GM18868 (cell line): ENCODE data around the gene PER1.

ENCODE experiments used
- ATAC-seq: cut with Tn5 transposase; IDR thresholded peaks from one replicate; pipeline ENCODE4 v1.9.1; 2021; ENCODE audit warnings: mild to moderate bottlenecking, moderate library complexity; ENCODE audit not compliant: unreplicated experiment

Gene PER1, protein sequence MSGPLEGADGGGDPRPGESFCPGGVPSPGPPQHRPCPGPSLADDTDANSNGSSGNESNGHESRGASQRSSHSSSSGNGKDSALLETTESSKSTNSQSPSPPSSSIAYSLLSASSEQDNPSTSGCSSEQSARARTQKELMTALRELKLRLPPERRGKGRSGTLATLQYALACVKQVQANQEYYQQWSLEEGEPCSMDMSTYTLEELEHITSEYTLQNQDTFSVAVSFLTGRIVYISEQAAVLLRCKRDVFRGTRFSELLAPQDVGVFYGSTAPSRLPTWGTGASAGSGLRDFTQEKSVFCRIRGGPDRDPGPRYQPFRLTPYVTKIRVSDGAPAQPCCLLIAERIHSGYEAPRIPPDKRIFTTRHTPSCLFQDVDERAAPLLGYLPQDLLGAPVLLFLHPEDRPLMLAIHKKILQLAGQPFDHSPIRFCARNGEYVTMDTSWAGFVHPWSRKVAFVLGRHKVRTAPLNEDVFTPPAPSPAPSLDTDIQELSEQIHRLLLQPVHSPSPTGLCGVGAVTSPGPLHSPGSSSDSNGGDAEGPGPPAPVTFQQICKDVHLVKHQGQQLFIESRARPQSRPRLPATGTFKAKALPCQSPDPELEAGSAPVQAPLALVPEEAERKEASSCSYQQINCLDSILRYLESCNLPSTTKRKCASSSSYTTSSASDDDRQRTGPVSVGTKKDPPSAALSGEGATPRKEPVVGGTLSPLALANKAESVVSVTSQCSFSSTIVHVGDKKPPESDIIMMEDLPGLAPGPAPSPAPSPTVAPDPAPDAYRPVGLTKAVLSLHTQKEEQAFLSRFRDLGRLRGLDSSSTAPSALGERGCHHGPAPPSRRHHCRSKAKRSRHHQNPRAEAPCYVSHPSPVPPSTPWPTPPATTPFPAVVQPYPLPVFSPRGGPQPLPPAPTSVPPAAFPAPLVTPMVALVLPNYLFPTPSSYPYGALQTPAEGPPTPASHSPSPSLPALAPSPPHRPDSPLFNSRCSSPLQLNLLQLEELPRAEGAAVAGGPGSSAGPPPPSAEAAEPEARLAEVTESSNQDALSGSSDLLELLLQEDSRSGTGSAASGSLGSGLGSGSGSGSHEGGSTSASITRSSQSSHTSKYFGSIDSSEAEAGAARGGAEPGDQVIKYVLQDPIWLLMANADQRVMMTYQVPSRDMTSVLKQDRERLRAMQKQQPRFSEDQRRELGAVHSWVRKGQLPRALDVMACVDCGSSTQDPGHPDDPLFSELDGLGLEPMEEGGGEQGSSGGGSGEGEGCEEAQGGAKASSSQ (N-terminal part only)

DNA sequence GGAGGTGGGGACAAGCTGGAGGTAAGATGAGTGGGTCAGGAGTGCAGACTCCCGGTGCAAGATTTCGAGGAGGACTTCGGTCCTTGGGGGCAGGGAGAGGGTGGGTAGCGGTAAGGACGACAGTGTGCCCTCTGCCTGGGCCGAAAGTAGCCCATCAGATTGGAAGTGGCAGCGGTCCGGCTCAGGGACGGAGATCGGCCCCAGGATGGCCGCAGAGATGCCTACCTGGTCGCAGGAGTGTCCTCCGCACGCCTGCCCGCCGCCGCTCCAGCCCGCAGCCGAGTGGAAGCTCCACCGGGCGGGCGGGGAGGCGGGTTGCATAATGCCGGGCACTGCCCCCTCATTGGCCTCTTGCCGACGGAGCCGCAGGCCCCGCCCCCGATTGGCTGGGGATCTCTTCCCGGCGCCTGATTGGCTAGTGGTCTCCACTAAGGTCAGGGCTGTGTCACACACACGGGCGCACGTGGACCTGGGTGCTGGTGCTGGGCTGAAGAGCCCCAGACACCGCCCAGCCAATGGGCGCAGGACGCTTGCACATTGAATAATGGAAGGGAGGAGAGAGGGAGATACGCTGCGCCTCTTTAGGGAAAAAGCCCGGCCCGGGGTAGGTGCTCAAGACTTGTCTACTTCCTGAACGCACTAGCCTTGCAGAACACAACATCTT is at the start of gene PER1:
TSS of gene PER1 (minus strand) at position 293 of the 664 bp plus-strand sequence. CDS start 1,698 bp downstream, outside the sequence.
- ATAC-seq: no peak

DNA sequence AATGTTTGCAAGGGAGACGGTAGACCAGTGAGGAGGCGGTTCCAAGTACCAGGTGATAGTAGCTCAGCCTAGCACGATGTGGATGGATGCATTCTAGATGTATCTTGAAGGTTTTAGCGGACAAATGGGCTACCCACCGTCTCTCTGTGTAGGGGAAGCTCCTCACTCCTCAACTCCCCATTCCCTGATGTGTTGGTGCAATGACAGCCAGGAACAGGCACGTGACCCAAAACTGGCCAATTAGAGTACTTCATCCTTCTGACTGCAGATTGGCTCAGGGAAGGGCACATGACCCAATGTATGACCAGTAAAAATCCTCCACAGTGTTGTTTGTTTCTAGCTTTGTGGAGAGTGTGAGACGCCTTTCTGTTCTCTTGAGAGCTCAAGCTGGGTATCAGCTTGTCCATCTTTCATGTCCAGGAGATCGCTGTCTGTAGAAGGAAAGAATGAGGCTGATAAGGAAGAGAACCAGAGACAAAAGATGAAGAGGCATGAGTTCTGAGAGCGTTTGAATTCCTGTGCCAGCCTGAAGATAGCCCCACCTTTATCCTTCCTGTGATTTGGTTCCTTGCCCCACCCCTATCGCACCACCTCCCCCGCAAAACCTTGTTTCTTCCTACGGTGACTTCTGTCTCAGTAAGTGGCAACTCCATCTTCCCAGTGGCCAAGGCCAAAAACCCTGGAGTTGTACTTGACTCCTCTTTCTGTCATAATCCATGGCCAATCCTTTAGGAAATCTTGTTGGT is 40.0 kb upstream of the PER1 start:
- ATAC-seq: peak; percentile 27

DNA sequence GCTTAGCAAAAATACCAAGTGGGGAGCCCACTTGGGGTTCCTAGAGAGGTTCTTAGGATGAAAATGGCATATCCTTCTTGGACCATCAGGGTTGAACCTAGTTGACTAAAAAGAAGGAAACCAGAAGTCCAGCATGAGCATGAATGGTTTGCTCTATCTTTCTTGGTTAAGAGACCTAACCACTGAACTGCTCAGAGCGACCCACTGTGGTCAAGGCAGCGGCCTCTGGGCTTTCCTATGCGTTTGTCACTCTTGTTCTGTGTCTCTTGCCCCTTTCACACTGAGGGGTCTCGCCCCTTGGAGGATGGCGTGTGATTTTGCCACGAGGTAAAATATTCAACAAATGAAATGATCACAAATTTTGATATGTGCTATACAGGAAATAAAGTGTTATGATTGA is 38.3 kb upstream of the PER1 start:
- ATAC-seq: no peak

DNA sequence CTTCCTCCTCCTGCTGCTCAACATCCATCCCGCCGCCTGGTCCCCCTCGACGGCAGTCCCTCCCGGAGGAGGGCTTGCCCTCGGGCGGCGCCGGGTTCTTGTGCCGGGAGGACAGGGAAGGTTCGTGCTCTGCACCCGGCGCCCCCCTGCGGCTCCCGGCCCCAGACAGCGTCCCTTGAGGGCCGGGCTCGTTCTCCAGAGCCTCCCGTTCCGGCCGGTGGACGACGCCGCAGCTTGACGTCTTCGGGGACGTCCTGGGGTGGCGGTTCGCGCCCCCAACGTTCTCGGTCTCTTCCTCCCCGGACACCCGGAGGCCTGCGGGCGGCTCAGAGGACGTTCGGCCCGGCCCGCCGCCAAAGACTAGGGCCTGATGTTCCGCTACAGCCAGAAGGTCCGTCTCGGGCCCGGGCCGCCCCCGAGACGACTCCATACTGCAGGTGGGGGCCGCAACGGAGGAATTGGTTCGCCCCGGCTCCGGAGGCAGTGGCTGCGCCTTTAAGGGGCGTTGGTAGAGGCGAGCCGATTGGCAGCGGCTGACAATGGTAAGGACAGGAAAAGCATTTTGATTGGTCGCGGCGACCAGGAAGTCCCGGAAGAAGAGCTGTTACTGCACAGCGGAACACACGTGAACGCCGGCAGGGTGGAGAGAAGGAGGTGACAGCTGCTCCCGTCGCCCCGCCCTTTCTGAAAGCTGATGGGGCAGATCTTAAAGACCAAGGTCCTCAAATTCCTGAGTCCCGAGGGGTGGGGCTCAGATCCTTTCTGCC is 37.7 kb upstream of the PER1 start, which contains the start of gene BORCS6:
TSS of gene BORCS6 (minus strand) at position 470 of the 767 bp plus-strand sequence. CDS start at position 430, 40 bp downstream.
- peak; percentile 56 for ATAC-seq

DNA sequence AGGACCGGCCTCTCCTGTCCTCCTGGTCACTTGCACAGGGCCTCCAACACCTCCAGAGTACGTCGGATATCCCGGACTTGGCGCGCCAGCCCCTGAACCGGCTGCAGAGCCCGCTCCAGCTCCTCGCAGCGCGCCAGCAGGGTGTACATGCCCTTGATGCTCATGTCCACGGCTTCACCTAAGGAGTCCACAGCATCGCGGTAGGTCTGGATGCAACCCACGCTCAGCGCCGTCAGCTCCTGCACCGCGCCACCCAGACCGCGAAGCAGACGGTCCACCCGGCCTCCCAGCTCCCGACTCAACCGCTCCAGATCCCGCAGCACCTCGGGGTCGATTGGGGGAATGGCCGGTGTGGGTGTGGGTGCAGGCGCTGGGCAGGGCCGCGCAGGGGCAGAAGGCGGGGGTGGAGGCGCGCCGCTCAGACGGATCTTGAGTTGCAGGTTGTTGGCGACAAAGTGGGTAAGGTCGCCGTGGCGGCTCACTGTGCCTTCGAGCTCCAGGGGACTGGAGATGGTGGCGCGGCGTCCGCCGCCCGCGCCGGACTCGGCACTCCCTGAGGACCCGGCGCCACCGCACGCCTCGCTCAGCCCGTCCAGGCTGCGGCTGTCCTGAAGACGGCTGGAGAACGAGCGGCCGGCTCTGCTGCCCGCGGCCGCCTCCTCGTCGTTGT is 37.0 kb upstream of the PER1 start:
- ATAC-seq: no peak

DNA sequence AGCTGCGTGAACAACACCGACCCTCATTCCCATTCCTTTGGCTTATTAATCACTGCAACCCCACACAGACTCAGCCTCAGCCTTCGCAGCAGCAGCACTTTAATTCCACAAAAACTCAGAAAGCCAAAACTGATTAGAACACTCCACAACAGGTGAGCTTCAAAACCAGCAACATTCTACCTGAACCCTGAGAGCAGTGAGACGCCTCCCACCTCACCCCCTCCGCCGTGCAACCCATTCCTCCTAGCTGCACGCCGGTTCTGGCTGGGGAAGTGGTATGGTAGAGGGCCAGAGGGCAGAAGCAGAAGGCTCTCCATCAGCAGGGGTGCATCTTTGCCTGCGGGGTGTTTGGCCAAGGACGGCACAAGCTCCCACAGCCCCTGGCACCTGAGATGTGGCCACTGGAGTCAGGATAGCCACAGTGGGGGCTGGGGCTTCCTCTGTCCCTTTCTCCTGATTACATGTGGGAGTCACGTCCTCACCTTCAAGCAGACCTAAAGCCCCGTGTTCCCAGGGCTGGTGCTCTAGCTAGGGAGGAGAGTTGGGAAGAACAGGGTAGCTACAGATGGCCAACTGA is 36.1 kb upstream of the PER1 start:
- no peak for ATAC-seq

DNA sequence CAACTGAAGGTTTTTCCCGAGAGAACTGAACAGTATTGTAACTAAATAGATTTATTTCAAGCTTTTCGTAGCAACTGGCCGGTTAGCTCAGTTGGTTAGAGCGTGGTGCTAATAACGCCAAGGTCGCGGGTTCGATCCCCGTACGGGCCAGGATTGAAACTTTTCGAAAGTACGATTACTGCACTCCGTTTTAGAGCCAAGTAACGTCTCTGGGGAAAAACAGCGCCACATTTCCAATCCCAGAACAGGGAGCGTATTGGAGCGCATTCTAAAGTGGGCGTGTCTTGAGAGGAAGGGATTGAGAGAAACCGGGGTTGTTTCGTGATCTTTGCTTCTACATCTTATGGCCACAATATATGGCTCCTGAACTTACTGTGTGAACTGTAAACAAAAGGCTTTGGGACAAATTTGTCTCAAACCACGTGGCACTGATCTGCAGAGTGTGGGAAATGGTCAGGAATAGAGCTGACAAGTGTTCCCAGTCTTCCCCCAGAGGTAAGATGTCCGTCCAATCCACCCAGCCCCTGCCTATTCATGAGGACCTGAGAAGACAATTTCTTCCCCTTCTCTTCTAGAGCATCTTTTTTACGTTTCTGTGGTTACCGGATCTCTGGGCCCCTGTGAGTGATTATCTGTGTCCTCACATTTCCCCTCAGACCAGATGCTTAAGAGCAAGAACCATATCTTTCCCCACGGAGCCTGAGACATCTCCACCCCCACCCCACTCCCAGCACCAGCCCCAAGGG is 35.5 kb upstream of the PER1 start:
- ATAC-seq: peak; percentile 20

DNA sequence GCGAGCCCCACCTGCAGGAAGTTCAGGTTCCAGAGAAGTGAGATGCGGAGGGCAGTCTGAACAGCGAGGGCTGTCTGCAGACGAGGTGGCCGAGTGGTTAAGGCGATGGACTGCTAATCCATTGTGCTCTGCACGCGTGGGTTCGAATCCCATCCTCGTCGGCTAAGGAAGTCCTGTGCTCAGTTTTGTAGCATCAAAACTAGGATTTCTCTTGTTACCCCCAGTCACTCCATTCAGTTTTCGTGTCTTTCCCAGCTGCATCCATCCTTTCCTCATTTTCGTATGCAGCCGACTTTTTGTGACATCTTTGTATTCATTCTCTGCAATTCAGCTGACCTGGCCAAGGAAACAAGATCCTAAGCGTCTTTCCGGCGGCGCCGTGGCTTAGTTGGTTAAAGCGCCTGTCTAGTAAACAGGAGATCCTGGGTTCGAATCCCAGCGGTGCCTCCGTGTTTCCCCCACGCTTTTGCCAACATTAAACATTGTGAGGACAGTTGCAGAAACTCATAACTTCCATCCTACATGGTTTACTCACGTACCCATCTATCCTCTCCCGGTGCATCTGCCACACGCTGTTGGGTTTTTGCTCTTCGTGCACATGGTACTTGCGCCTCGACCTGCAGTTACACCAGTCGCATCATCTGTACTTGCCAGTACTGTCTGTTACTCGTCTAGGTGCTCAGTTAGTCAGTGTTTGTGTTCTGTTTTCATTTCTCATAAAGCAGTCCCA is 34.7 kb upstream of the PER1 start:
- peak; percentile 18 for ATAC-seq

DNA sequence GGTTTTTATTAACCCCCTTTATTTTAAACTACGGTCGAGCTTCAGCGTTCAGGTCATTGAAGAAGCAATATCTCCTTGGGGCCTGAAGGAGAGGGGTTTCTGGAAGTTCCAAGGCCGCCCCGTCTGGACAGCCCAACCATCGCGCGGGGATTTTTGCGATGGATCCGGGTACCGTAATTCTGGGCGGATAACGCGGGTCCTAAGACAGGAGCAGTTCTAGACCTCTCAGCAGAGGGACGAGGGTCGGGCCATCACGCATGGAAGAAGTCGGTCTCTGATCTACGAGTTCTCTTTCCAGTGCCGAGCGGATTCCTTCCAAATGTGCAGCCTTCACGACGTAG is 34.2 kb upstream of the PER1 start:
- no peak for ATAC-seq

DNA sequence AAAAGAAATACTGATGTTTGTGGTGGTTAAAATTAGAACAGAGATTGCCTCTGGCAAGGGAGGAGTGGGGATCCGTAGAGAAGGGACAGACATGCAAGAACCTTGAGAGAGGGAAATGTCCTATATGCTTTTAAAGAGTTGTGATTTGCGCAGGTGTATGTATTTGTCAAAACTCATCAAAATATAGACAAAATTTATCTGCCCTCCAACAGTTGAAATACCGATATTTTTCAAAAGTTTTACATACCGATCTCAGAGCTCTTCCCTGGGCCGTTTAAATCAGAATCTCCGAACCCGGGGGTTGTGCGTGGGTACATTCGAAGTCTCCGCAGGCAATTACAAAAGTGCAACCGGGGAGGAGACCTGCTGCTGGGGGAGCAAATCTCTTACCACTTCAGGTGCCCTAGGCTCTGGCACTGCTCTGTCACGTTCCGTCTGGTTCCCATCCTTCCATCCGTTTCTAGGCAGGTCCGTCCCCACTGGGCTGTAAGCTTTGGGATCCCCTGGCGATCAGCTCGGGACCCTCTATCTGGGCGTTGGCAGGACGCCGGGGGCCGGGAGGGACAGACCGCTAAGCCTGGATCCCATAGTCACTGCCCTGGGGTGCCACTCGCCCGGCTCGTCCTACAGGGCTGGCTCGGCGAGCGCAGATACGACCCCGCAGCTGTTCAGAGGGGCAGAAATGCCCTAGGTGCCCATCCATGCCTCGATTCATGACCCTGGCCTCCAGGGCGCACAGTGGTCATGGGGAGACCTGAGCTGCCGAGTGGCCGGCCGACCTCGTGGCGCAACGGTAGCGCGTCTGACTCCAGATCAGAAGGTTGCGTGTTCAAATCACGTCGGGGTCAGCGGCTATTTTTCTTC is 33.6 kb upstream of the PER1 start:
- ATAC-seq: no peak

DNA sequence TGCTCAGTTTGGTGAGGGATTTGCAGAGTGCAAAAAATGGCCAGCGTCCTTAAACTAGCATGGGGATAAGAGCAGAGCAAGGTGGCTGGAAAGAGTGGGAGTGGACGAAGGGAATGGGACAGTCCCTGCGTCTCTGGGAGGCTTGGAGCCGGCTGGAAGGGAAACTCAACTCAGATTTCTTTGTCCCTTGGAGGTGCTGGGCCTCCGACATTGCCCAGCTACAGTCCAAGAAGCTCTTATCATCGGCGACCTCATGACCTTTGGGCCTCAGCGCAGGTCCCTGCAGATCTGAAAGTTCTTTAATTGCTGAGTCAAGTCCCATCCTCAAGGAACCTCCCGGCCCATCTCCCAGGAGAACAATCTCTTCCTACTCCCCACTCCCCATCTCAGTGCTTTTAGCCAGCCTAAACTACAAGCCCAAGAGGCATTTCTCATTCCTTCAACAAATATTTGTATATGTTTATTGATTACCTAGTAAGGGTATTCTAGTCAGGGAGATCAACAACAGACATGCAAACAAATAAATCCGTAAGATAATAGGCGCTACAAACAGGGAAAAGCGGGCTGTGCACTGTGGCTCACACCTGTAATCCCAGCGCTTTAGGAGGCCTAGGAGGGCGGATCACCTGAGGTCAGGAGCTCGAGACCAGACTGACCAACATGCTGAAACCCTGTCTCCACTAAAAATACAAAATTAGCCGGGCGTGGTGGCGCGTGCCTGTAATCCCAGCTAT is 25.0 kb upstream of the PER1 start:
- no peak for ATAC-seq

DNA sequence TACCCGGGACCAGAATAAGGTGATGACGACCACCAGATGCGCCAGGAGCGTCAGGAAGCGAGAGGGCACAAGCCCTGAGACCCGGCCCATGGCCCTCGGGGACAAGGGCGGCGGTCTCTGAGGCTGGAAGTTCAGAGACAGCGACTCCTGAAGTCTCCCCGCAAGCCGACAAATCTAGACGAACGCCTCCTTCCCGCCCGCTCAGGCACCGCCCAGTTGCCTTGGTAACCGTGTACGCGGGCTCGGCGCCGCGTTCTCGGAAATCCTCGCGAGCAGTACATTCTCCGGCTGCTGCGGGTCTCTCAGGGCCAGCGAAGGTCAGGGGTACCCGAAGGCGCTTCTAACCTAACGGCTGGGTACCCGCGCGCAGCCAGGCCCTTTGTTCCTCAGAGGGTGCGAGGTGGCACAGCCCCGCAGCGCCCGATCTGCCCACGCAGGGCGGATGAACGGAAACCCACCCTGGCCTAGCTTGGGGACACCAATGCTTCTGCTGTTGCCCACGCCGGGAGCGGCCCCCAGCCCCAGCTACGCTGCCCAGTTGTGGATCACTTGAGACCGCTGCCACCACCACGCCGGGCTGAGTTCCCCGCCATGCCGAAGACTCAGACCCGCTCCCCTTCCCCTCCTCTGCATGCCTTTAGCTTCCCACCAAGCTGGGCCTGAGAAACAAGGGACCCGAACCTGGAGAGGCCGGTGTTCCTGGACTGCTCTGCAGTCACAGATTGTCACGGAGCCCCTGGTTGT is 24.2 kb upstream of the PER1 start, which contains the start of gene TMEM107:
TSS of gene TMEM107 (minus strand) at position 184 of the 744 bp plus-strand sequence. CDS start at position 90, 94 bp downstream.
- ATAC-seq: peak; percentile 57

DNA sequence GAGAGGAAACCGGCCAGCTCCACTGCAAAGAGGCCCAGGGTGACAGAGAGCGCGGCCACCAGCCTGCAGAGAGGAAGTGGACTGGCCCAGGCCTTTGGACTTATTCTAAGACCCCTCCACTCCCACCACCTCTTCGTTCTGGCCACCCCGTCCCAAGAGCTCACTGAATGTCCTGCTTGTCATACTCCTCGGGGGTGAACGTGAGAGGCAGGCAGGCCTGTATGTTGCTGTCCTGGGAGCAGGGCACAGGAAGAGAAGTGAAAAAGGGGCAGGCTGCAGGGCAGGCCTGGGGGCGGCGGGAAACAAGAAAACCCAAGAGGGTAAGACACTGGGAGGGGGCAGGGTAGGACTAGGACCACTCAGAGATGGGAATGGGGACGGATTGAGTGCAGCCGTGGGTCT is 23.6 kb upstream of the PER1 start:
- no peak for ATAC-seq

DNA sequence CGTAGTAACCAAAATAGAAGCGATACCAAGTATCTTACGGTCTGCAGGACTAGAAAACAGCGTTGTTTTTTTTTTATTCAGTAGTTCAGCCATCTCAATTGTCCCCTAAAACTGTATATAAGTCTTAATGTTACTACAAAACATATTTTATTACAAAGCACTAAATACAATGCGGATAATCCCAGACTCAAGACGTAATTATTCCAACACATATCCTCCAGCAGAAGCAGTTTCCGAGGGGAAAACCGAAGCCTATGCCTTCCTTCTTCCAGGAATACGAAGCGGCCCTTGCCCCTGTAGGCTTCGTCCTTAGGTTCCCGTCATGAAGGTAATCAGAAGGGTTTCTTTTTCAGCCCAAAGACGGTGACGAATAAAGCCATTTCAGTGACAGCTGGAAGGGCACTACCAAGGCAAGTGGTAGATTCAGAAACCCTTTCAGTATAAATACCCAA is 21.7 kb upstream of the PER1 start:
- ATAC-seq: no peak
